HL-60 (cell line): ENCODE data around the gene DARS1.

Experiments used
- DNase-seq, 2 experiments: peaks; one replicate each; pipeline ENCODE4 v3.0.0-alpha.2; 2010 to 2020; ENCODE audit warnings: low read depth in 1 of 2, low spot score in 1 of 2
- H3K27ac ChIP-seq: fragments of 250-450 bp; sonication (Bioruptor Pico); replicated peaks from 2 replicates; pipeline ENCODE4 v1.5.1; 2020; ENCODE audit warnings: mild to moderate bottlenecking, moderate library complexity
- H3K27me3 ChIP-seq: fragments of 250-450 bp; sonication (Bioruptor Pico); 2 replicates; pipeline ENCODE4 v1.5.1; 2021; ENCODE audit warnings: mild to moderate bottlenecking, moderate library complexity; ENCODE audit not compliant: insufficient read depth, poor library complexity, severe bottlenecking
- H3K4me3 ChIP-seq: replicated peaks from 2 replicates; pipeline ENCODE4 v1.5.1; 2011; ENCODE audit warnings: mild to moderate bottlenecking, control low read depth, low read length; ENCODE audit not compliant: insufficient read depth
- GABPA ChIP-seq: IDR thresholded peaks from 2 replicates; pipeline ENCODE4 v1.6.1; 2012; ENCODE audit warnings: low read depth
- POLR2AphosphoS5 ChIP-seq: IDR thresholded peaks from 2 replicates; pipeline ENCODE4 v1.6.1; 2012; ENCODE audit warnings: low read depth
- SPI1 ChIP-seq: IDR thresholded peaks from 2 replicates; pipeline ENCODE4 v1.6.1; 2012; ENCODE audit warnings: low read depth, mild to moderate bottlenecking, borderline replicate concordance
- TF ChIP-seq, protein P1 (sequence below): IDR thresholded peaks from 2 replicates; pipeline ENCODE4 v1.6.1; 2012; ENCODE audit warnings: low read depth; ENCODE audit not compliant: insufficient replicate concordance
- TF ChIP-seq, protein P2 (sequence below): IDR thresholded peaks from one replicate; pipeline ENCODE4 v1.5.1; 2011; ENCODE audit warnings: low read length, control low read depth, inconsistent platforms; ENCODE audit not compliant: insufficient read depth

DARS1 gene

DNA sequence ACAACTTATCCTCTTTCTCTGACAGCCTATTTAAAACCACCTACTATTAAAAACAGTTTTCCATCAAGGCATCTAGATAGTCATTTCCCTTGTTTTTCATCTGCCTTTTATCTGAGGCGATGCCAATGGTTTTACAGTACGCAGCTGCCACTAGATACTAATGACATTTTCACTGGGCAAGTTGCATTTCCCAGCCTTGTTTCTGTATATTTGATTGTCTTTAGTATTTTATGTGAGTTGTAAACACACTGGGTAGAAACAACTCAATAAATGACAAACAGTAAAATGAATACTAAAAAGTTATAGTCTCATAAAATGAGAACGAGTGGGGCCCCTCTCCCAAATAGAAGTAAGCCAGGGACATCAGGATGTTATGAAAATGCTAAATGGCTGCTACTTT, 8.9 kb upstream of the DARS1 start:
- Histone ChIP-seq H3K27me3 (no peaks in the 10 kb centered on the region), H3K4me3 (no peak overlapping the region), H3K27ac (no peak overlapping the region)
- no peak for DNase-seq
- TF ChIP-seq POLR2AphosphoS5 = no peak
- no peak for TF ChIP-seq GABPA
- TF ChIP-seq, protein P1, sequence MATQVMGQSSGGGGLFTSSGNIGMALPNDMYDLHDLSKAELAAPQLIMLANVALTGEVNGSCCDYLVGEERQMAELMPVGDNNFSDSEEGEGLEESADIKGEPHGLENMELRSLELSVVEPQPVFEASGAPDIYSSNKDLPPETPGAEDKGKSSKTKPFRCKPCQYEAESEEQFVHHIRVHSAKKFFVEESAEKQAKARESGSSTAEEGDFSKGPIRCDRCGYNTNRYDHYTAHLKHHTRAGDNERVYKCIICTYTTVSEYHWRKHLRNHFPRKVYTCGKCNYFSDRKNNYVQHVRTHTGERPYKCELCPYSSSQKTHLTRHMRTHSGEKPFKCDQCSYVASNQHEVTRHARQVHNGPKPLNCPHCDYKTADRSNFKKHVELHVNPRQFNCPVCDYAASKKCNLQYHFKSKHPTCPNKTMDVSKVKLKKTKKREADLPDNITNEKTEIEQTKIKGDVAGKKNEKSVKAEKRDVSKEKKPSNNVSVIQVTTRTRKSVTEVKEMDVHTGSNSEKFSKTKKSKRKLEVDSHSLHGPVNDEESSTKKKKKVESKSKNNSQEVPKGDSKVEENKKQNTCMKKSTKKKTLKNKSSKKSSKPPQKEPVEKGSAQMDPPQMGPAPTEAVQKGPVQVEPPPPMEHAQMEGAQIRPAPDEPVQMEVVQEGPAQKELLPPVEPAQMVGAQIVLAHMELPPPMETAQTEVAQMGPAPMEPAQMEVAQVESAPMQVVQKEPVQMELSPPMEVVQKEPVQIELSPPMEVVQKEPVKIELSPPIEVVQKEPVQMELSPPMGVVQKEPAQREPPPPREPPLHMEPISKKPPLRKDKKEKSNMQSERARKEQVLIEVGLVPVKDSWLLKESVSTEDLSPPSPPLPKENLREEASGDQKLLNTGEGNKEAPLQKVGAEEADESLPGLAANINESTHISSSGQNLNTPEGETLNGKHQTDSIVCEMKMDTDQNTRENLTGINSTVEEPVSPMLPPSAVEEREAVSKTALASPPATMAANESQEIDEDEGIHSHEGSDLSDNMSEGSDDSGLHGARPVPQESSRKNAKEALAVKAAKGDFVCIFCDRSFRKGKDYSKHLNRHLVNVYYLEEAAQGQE = no peak
- no peak for TF ChIP-seq SPI1
- TF ChIP-seq, protein P2, sequence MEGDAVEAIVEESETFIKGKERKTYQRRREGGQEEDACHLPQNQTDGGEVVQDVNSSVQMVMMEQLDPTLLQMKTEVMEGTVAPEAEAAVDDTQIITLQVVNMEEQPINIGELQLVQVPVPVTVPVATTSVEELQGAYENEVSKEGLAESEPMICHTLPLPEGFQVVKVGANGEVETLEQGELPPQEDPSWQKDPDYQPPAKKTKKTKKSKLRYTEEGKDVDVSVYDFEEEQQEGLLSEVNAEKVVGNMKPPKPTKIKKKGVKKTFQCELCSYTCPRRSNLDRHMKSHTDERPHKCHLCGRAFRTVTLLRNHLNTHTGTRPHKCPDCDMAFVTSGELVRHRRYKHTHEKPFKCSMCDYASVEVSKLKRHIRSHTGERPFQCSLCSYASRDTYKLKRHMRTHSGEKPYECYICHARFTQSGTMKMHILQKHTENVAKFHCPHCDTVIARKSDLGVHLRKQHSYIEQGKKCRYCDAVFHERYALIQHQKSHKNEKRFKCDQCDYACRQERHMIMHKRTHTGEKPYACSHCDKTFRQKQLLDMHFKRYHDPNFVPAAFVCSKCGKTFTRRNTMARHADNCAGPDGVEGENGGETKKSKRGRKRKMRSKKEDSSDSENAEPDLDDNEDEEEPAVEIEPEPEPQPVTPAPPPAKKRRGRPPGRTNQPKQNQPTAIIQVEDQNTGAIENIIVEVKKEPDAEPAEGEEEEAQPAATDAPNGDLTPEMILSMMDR = no peak

DNA sequence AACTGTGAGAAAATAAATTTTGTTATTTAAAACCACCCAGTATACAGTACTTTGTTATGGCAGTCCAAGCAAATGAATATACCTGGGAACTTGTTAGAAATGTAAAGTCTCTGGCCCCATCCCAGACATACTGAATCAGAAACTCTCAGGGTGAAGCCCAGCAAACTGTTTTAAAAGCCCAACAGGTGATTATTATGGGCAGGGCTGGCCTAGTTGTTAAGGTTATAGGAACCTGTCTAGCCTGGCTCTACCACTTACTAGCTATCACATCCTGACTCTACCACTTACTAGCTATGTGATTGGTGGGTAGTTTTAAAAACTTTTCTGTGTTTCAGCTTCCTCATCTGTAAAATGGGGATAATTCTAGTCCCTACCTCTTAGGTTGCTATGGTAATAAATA, 8.0 kb upstream of the DARS1 start:
- Histone ChIP-seq H3K27me3 (no peaks in the 10 kb centered on the region), H3K27ac (no peak overlapping the region), H3K4me3 (no peak overlapping the region)
- no peak for DNase-seq
- TF ChIP-seq SPI1 = no peak
- TF ChIP-seq POLR2AphosphoS5 = no peak
- TF ChIP-seq, protein P1 = no peak
- TF ChIP-seq, protein P2 = no peak
- TF ChIP-seq GABPA = no peak

DNA sequence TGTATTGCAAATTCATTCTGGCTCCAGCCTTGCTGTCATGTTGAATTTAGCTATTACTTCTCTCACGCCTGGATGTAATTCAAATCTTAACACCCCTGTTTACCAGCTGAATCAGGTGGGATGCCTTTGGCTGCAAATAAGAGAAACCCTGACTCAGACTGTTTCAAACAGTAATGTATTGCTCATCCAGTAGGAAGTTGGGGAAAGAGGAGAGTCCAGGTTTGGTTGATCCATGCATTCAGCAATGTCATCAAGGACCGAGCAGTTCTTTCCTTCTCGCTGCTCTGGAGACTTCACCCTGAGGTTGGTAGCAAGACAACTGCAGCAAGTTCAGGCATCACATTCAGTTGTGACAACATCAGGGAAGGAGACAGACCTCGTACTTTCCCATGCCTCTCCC, 6.4 kb upstream of the DARS1 start:
- no peak for DNase-seq
- no peak overlapping the region for H3K4me3 ChIP-seq
- no peaks in the 10 kb centered on the region for H3K27me3 ChIP-seq
- no peak for TF ChIP-seq GABPA
- TF ChIP-seq, protein P1 = no peak
- TF ChIP-seq SPI1 = no peak
- TF ChIP-seq, protein P2 = no peak
- TF ChIP-seq POLR2AphosphoS5 = no peak
- H3K27ac ChIP-seq = no peak overlapping the region
